Caco-2 (cell line): ENCODE results near the gene SMIM9. TPM values are rescaled to one million over a fixed set of nuclear protein-coding genes. Genes with fewer than 3 reads are reported as not detected.
A peak's percentile ranks its signal among the peaks of the same experiment; 100 is the strongest.

Experiments
- BruUV-seq: library from RNA; stranded (reverse); fragments of 400-500 nt; replicated peaks from 2 replicates; lab custom pipeline; 2021; lab: Mats Ljungman, UMichigan
- CTCF ChIA-PET: fragments of 300-600 bp; sonication (Branson Sonifier 250); formaldehyde crosslinking; loops from one replicate; lab custom pipeline; 2022; ENCODE audit warnings: antibody characterized with exemption; lab: Charles Lee
- POLR2A ChIA-PET: fragments of 300-600 bp; sonication (Branson Sonifier 250); formaldehyde crosslinking; loops from one replicate; lab custom pipeline; 2022; ENCODE audit warnings: antibody characterized with exemption; lab: Charles Lee
- DNase-seq, 2 experiments: peaks; one replicate each; pipeline versions ENCODE4 v3.0.0 to v3.0.0-alpha.2; 2020 to 2022
- H3K27me3 ChIP-seq: replicated peaks from 2 replicates; pipeline ENCODE4 v1.6.0; 2011; ENCODE audit warnings: low read length; ENCODE audit not compliant: control insufficient read depth, insufficient read depth
- H3K36me3 ChIP-seq: 2 replicates; pipeline ENCODE4 v1.5.1; 2011; ENCODE audit warnings: low read length; ENCODE audit not compliant: control insufficient read depth, insufficient read depth
- H3K4me1 ChIP-seq: fragments of 250-450 bp; sonication (Bioruptor Pico); 2 replicates; pipeline ENCODE4 v1.5.1; 2020; ENCODE audit warnings: mild to moderate bottlenecking
- H3K4me3 ChIP-seq: 2 replicates; pipeline ENCODE4 v1.5.1; 2011; ENCODE audit warnings: low read depth, mild to moderate bottlenecking, control low read depth, low read length
- H3K9me3 ChIP-seq: fragments of 250-450 bp; sonication (Bioruptor Pico); 2 replicates; pipeline ENCODE4 v1.5.1; 2020; ENCODE audit warnings: mild to moderate bottlenecking, moderate library complexity
- H3K27ac Mint-ChIP-seq: one replicate; pipeline ENCODE4 v1.8.0; 2022; ENCODE audit warnings: mixed read lengths; ENCODE audit not compliant: unreplicated experiment
- H3K27me3 Mint-ChIP-seq: one replicate; pipeline ENCODE4 v1.8.0; 2022; ENCODE audit warnings: mixed read lengths; ENCODE audit not compliant: insufficient read depth, unreplicated experiment
- H3K36me3 Mint-ChIP-seq: one replicate; pipeline ENCODE4 v1.8.0; 2022; ENCODE audit warnings: mild to moderate bottlenecking, mixed read lengths; ENCODE audit not compliant: insufficient read depth, unreplicated experiment
- H3K4me1 Mint-ChIP-seq: one replicate; pipeline ENCODE4 v1.8.0; 2022; ENCODE audit warnings: low read depth, mixed read lengths; ENCODE audit not compliant: unreplicated experiment
- H3K4me3 Mint-ChIP-seq: one replicate; pipeline ENCODE4 v1.8.0; 2022; ENCODE audit warnings: mild to moderate bottlenecking, moderate library complexity, mixed read lengths; ENCODE audit not compliant: unreplicated experiment
- H3K9me3 Mint-ChIP-seq: one replicate; pipeline ENCODE4 v1.8.0; 2022; ENCODE audit warnings: mixed read lengths; ENCODE audit not compliant: unreplicated experiment
- CTCF ChIP-seq, 2 experiments: fragments of 200-600 bp in 1 of 2; IDR thresholded peaks; 1 replicate in 1 of 2; 2 replicates in 1 of 2; pipeline versions ENCODE4 v1.5.1 to v1.8.0; 2011 to 2022; ENCODE audit warnings: antibody characterized with exemption in 1 of 2, control low read depth in 1 of 2, inconsistent platforms in 1 of 2, low read depth in 1 of 2, low read length in 1 of 2, mild to moderate bottlenecking in 1 of 2, moderate library complexity in 1 of 2; ENCODE audit not compliant: insufficient read depth in 1 of 2, severe bottlenecking in 1 of 2, unreplicated experiment in 1 of 2
- intact Hi-C: fragments of 100-400 bp; cut with micrococcal nuclease; formaldehyde crosslinking; loops from one replicate; pipeline ENCODE4 v1.10.0; 2022; ENCODE audit not compliant: unreplicated experiment
- total RNA-seq: library from RNA; stranded (reverse); gene quantifications from 2 replicates; pipeline ENCODE4 v1.2.3, GENCODE V29; 2022

SMIM9 gene
- total RNA-seq, 1 experiment from 2014 or later = not detected

DNA sequence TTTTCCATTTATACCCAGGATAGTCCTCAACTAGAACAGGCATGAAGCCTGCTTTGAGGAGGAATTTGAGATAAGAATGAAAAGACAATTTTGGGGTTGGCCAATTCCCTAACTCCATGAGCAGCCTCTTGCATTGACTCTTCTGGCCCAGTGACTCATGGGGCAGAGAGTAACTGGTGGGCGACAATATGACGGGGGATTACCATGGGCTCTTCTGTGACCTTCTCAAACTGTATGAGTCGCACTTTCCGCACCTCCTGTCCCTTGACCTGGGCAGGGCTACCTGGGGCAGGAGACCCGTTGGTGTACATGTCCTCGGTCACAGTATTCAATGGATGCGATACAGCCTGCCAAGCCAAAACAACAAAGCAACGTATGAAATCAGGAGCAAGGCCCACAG, 42.5 kb downstream of the SMIM9 start:
- Mint-ChIP-seq H3K27ac (no peak overlapping the region), H3K4me3 (no peak overlapping the region), H3K9me3 (no peaks in the 10 kb centered on the region), H3K36me3 (peaks cover 3% of the 10 kb centered on the region), H3K27me3 (no peaks in the 10 kb centered on the region), H3K4me1 (peaks cover 6% of the 10 kb centered on the region)
- POLR2A ChIA-PET = no interaction called here
- TF ChIP-seq CTCF (IDR thresholded peaks at IDR 0.05; ENCODE audit: insufficient read depth in 1 of 2, low read depth in 1 of 2, low read length in 1 of 2, severe bottlenecking in 1 of 2, unreplicated experiment in 1 of 2) = no peak
- BruUV-seq = no TSS peak
- Histone ChIP-seq H3K9me3 (no peaks in the 10 kb centered on the region), H3K4me1 (no peaks in the 10 kb centered on the region), H3K27me3 (no peaks in the 10 kb centered on the region), H3K36me3 (no peaks in the 10 kb centered on the region), H3K4me3 (no peak overlapping the region)
- intact Hi-C loops = no loop called here
- no peak for DNase-seq
- CTCF ChIA-PET = no interaction called here

DNA sequence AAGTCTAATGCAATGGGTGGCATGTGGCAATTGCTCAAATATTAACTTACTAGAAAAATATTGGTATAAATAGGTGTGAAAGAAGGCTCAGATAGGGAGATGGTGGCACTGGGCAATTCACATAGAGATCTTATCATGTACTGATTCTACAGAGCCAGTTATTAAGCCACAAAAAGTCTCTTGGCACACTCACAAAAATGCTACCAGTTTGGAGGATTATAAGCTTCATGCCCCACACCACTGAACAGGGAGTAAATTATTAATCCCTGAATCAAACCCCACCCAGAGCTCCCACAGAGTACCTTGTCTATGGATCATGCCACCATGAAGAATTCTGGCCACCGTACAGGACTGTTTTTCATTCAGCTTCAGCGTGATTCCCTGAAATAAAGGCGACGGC, 43.0 kb downstream of the SMIM9 start:
- no TSS peak for BruUV-seq
- intact Hi-C loops = no loop called here
- no peaks in the 10 kb centered on the region for H3K9me3 Mint-ChIP-seq

DNA sequence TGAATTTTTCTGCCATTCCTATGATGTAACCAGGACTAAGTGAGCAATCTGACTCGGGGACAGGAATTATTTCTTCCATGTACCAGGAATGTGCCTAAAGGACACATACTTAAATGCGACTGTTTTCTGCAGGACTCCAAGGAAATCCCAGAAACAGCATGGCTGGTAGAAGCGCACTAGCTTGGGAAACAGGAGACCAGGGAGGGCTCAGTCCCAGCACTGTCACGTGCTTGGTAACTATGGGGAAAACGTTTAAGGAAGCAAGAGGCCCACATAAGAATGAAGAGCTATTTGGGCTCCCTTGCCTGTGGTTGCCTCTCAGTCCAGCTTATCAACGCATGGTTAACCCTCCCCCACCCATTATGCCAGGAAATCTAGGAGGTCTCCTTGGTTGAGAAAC, 48.7 kb downstream of the SMIM9 start:
- Mint-ChIP-seq H3K27me3 (no peaks in the 10 kb centered on the region), H3K4me3 (no peak overlapping the region), H3K4me1 (peaks cover 18% of the 10 kb centered on the region), H3K36me3 (peaks cover 18% of the 10 kb centered on the region), H3K27ac (peak overlapping the region; percentile 73), H3K9me3 (no peaks in the 10 kb centered on the region)
- intact Hi-C loops = loop anchor here (2.0 kb wide), 1 partner anchor 13 kb away; no protein-coding TSS in a partner anchor
- no peaks in the 10 kb centered on the region for H3K27me3 ChIP-seq
- DNase-seq = no peak
- no TSS peak for BruUV-seq
- H3K36me3 ChIP-seq = no peaks in the 10 kb centered on the region
- H3K9me3 ChIP-seq = no peaks in the 10 kb centered on the region
- ChIA-PET POLR2A (no interaction called here), CTCF (interaction anchor here (1.1 kb wide), 1 partner anchor 10 kb away, joined by 4 read pairs; no protein-coding TSS in a partner anchor)
- no peak for TF ChIP-seq CTCF (IDR thresholded peaks at IDR 0.05; ENCODE audit: insufficient read depth in 1 of 2, low read depth in 1 of 2, low read length in 1 of 2, severe bottlenecking in 1 of 2, unreplicated experiment in 1 of 2)
- no peak overlapping the region for H3K4me3 ChIP-seq
- H3K4me1 ChIP-seq = peaks cover 7% of the 10 kb centered on the region; the same call in 1 of the 2 replicates

More for the DNA sequence above, 43.0 kb downstream of the SMIM9 start:
- H3K27me3 ChIP-seq = no peaks in the 10 kb centered on the region
- Mint-ChIP-seq H3K36me3 (peaks cover 6% of the 10 kb centered on the region), H3K4me3 (no peak overlapping the region), H3K4me1 (peaks cover 2% of the 10 kb centered on the region), H3K27ac (no peak overlapping the region), H3K27me3 (no peaks in the 10 kb centered on the region)
- no peak for DNase-seq
- no peak for TF ChIP-seq CTCF (IDR thresholded peaks at IDR 0.05; ENCODE audit: insufficient read depth in 1 of 2, low read depth in 1 of 2, low read length in 1 of 2, severe bottlenecking in 1 of 2, unreplicated experiment in 1 of 2)
- no peak overlapping the region for H3K4me3 ChIP-seq
- no peaks in the 10 kb centered on the region for H3K36me3 ChIP-seq
- H3K9me3 ChIP-seq = no peaks in the 10 kb centered on the region
- POLR2A ChIA-PET = no interaction called here
- no peaks in the 10 kb centered on the region for H3K4me1 ChIP-seq
- CTCF ChIA-PET = no interaction called here
